ENCODE measurements around the gene CFAP92.

CFAP92 gene

DNA sequence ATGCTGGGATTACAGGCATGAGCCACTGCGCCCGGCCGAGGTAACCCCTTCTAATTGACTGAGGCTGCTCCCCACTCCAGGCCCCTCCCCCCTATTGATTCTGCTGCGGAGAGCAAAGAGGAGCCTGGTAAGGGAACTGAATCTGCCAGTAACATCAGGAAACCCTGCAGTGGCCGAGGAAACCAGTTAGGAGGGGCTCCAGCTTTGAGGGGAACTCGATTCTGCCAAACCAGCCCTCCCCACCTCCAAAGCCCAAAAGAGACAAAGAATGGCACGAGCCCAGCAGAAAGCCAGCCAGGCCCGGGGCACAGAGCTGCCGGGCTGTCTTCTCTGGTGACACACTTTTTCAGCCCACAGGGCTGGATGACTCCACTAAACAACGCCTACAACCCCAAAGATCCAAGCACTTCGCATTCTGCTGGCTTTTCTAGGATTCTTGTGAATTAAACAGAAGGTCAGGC, 129.5 kb downstream of the CFAP92 start:
- DNase-seq, result no peak

DNA sequence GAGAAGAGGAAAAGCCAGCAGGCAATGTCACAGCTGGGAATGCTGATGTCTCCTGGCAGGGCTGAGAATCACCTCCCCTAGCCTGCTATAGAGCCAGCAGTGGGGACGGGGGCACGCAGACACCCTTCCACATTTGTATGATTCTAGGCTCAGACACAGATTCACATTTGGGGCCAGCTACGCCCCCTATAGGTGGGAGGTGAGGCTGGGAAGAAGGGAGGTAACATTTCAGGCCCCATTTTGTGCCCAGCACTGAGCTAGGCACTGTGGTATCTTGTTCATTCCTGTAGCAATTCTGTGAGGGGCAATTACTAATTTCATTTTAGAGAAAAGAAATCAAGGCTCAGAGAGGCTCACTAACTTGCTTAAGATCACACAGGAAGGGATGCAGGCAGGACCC, 130.3 kb downstream of the CFAP92 start:
- DNase-seq, result no peak

GRCh38 chr3:128861491-128861890, 132.4 kb downstream of the CFAP92 start:
- DNase-seq, result no peak

Measured in 8988T (cell line).